GM19397 (cell line): ENCODE data around the gene GSTA4.
"Not testable (repeated sequence)": the region's sequence is repeated elsewhere in the genome, so short reads cannot be mapped to it uniquely, and the experiment has no call there.

ENCODE experiments used
- ATAC-seq: cut with Tn5 transposase; IDR thresholded peaks from one replicate; pipeline ENCODE4 v1.9.1; 2021; ENCODE audit warnings: mild to moderate bottlenecking, moderate library complexity; ENCODE audit not compliant: unreplicated experiment

The GSTA4 gene

DNA sequence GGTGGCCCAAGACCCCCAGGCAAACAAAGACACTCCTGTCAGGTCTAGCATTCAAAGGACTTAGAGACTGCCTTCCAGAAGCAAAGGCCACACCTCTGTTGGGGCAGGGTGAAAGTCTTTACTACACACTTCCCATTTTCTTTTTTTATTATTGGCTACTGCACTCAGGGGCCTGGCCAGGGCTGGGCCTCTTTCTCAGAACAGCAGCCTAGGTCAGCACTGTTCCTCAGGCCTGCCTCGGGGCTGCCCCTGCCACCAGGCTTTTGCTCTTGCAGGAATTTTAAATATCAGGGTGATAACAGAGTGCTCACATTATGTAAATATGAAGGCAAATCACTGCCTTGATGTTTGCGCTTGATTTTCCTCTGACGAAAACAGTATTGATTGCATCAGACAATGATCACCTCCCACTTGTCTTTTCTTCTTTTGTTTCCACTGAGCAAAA, 18.5 kb downstream of the GSTA4 start:
- no peak for ATAC-seq

DNA sequence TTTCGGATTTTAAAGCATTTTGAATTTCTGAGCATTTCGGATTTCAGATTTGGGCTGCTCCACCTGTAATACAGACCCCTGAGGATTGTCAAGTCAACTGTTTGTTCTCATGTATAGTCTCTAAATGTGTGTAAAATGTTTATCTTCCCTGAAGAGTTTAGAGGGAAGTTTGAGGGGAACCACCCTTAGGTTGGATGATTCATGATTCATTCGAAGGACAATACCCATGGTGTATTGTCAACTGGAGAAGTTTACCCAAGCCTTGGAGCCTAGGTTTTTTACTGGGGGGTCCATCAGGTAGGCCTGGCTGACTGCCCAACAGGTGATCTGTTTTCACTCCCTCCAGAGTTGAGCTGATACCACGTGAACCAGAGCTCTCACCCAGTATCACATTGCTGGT, 18.9 kb downstream of the GSTA4 start:
- no peak for ATAC-seq

DNA sequence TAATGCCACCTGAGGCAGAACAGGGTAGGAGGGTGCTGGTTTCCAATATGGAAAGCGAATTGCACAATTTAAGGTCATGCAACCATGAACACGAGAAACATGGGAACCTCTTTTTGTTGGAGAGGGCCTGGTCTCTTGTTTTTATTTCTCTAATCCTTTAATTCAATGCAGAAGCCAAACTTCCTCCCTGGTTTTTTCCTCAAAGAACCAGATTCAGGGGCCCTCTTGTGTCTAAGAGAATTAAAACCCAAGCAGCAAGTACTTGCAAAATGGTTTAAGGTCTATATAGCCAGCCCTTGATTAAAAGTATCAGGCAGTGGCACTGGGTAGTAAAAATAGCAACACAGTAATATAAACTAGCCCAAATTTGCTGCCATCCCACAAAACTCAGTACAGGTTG, 19.5 kb downstream of the GSTA4 start:
- no peak for ATAC-seq

DNA sequence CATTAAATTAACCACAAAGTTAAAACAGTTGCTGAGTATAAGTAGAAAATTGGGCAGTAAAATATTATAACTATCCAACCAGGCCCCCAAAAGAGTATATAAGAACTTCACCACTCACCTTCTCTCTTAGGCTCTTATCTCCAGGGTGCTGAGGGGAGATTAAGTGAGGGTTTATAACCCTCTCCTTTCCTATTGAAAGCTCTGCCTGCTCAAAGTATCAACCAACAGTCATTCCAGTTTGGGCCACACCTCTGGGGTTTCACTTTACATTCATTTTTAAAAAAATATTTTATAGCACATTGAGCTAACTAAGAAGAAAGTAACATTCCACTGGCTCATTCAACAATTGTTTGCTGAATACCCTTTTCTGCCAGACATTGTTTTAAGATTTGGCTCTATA, 22.1 kb downstream of the GSTA4 start:
- ATAC-seq = no peak

DNA sequence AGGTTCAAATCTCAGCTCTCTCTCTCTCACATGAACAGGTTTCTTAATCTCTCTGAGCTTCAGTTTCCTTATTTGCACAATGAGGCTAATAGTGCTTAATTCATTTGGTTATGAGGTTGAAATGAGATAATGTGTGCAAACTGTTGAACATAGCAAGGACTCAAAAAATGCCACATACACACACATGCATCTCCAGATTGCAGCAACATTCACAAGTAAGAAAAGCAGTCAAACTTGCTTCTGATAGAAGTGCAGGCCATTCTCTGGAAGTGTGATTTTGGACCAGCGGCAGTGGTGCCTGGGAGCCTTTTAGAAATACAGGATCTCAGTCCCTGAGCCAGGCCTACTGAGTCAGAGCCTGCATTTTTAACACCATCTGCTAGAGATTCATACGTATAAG, 25.7 kb downstream of the GSTA4 start:
- no peak for ATAC-seq

DNA sequence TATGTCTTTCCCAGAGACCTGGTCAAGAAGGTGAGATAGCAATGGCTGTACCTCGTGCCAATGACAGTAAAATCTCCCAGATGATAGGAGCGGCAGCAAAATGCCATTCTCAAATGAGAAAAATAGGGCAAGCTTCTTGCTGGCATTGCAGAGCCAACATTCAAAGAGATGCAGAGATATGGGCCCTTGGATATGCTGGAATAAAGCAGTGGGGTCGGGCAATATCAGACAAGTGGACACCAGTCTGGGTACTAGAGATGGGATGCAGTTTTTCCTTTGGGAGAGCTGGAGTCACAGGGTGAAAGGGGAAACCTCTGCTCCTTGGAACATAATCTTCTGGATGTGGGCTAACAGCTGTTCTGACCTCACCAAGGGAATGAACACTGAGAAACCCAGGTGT, 29.0 kb downstream of the GSTA4 start:
- ATAC-seq = no peak

DNA sequence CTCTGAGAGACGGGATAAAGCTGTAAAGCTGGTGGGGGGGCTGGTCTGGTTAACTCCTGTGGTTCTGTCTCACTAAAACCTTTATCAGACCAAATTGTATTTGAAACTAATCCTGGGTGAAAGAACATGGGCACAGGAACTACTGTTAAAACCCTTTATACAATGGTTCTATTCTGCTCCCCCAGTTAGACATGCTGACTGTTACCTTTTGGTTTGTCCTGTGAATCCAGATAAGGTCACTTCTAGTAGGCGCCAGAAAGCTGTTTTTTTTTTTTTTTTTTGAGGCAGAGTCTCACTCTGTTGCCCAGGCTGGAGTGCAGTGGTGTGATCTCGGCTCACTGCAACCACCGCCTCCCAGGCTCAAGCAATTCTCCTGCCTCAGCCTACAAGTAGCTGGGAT, 29.7 kb downstream of the GSTA4 start:
- ATAC-seq = no peak

DNA sequence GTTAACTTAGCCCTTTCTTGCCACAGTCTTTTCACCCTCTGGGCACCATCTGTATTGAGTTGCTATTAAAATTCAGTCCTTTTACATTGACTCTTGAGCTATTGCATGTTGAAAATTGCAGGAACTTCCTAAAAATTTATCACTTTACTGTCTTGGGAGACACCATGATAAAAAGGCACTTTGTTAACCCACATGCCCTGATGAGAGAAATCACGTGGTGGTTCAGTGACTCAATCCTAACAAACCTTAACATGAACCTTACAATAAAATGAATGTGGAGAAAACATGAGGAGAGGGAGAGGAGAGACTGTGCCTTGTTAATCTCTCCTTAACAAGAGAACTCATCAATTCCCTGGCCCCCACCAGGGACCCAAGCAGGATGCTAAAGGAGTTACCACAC, 30.8 kb downstream of the GSTA4 start:
- no peak for ATAC-seq

DNA sequence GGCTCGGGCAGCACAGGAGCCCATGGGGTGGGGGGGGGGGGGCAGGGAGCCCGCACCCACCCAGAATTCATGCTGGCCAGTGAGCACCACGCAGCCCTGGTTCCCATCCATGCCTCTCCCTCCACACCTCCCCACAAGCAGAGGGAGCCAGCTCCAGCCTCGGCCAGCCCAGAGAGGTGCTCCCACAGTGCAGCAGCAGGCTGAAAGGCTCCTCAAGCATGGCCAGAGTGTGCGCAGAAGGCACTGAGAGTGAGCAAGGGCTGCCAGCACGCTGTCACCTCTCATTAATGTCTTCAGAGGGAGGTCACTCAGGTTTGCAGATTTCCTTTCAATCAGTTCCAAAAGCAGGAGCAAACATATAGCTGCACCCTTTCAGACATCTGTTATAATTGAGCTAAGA, 32.4 kb downstream of the GSTA4 start:
- ATAC-seq = no peak

DNA sequence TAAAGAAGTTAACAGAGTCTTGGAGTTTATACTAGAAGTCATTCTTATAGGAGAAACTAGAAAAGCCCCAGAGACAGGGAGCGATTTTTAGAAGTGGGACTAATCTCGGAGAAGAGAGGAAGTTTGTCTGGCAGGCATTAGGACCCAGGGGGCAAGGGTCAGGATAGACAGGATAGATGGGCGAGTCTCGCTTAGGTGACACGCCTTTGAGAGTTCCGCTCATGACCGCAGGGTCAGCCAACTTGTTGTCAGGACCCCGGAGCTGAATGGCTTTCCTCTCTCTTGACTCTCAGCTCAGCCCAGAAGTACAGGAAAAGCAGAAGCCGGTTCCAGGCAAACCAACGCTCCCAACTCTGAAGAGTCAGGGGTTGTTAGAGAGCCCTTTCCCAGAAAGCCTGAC, 34.1 kb downstream of the GSTA4 start:
- ATAC-seq = not testable (repeated sequence)

DNA sequence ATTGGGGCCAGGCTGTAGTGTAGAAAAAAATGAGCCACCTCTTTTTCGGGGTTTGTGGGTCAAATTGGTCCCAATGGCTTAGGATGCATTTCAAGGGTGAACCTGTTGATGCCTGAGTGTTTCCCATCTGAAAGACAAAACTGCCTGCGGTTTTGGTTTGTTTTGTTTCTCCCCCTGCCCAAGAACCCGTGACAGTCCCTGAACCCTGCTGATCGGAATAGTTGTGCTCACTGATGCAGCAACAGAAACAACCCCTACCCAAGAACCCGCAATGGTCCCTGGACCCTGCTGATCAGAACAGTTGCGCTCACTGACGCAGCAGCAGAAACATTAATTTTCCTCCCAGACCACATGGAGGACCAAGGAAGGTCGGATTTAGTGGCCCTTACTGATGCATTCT, 34.9 kb downstream of the GSTA4 start:
- ATAC-seq = not testable (repeated sequence)

DNA sequence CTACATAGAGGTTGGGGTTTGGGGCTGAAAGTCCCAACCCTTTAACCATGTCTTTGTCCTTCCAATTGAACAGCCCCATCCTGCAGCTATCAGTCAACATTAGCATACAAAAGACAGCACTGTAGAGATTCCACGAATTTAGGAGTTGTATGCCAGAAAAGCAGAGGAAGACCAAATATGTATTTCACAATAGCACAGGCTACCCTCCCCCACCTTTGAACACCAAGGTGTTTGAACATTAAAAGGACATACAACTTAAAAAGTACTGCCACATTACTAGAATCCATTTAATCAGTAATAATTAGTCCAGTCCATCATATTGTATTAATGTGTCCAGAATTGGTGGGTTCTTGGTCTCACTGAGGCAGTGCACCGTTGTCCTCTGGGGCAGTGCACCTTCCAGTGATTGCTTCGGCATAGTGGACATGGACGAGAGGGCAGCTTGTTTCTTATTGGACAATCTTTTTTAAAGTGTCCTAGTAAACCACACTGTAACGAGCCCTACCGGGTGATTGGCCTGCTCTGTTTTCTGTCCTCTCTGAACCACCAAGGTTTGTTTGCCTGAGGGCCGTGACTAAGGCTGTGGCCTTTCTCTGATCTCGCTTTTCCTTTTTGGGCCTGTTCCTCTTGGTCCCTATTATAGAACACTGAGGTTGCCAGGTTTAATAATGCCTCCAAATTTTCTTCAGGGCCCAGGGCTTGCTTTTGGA, 36.4 kb downstream of the GSTA4 start:
- no peak for ATAC-seq

DNA sequence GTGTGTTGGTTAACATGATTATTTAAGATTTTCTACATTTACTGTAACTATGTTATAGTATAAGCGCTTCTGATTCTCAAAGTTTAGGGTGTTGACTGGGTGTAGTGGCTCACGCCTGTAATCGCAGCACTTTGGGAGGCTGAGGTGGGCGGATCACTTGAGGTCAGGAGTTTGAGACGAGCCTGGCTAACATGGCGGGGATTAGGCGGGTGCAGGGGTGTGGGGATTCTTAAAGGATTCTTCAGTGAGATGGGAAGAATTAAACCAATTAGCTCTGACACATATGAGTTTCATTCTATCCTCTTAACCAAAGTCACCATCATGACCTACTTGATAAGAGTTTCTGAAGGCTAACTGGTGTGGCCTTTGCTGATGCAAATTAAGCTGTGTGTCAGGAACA, 39.2 kb downstream of the GSTA4 start:
- no peak for ATAC-seq

DNA sequence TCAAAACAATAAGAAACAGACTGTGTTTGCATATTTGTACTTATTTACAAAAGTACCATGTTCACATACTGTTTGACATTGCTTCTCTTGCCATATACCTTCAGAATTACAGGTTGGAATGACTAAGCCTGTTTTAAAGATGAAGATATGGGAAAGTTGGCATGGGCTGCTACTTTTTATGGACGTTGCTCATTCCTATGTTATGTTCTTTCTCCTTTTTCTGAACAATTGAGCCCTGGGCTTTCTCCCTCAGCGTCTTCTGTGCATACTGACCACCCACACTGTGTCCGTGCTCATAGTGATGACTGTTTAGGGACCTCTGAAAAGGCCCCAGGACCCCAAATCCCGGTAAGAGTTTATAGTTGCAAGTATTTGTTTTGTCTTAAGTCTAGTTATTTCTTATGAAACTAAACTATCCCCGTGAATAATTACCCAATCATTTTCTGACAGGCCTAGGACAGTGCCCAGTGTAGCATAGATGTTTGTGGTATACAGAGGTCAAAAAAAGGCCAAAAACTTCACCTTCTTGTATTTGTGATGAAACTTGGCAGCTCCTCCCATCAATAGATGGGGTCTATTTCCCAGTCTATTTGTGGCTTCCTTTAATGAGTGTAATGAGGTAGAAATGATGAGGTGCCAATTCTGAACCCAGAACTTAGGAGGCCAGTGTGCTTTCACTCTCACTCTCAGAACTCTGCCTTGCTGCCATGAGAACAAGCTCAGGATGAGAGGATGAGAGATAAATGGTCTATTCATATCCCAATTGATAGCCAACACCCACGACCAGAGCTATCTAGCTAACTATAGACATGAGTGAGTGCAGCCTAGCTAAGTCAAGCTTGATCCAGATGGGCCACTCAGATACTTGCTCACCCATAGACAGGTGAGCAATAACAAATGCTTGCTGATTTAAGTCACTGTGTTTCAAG, 40.9 kb downstream of the GSTA4 start:
- no peak for ATAC-seq

DNA sequence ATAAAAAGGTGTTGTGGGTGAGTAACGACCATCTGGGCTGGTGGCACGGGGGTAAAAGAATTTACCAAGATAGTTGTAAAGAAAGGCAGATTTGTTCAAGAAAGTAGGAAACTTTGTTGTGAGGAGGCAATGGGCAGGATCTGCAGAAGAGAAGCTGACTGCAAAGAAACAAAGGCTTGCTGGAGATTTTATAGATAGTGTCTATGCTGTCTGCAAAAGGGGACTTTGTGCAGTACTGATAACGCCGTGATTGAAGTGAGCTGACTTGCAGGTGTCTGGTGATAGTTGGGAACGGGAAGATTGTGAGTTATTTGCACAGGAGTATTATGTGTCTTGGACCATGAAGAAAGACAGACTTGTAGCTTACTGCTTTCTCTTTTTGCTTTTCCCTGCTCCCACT, 48.8 kb downstream of the GSTA4 start:
- ATAC-seq = no peak

DNA sequence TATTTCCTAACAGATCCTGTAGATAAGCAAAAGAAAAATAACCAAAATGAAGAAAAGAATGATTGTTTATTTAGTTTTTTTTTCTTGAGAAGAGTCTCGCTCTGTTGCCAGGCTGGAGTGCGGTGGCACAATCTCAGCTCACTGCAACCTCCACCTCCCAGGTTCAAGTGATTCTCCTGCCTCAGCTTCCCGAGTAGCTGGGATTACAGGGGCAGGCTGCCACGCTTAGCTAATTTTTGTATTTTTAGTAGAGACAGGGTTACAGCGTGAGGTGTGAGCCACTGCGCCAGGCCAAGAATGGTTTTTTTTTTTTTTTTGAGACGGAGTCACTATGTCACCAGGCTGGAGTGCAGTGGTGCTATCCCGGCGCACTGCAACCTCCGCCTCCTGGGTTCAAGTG, 52.3 kb downstream of the GSTA4 start:
- not testable (repeated sequence) for ATAC-seq

DNA sequence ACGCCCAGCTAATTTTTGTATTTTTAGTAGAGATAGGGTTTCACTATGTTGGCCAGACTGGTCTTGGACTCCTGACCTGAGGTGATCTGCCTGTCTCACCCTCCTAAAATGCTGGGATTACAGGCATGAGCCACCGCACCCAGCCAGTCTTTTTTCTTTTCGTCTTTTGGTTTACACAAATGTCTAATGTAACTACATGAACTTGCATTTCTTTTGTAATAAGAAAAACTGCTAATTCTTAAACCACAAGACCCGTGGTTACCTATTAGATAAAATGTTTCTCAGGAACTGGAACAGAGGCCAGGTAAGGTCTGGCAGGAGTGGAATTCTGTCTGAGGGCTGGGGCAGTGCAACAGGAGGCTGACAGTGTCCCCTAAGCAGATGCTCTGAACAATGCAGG, 52.9 kb downstream of the GSTA4 start:
- ATAC-seq = no peak

DNA sequence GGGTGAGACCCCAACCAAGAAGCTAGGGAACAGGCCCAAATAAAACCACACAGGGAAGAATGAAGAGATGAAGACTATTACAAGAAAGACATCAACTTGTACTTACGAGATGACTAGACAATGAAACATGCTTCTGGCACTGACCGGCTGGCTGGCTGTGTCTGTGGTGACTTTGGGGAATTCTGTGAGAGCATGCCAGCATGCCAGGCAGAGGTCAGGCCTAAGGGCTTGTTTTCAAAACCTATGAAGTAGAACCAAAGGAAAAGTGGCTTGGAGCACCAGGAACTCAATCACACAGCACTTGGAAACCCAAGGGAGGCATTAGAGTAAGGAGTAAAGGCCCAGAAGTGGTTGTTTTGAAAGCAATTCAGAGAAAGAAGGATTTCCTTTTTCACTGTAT, 57.2 kb downstream of the GSTA4 start:
- ATAC-seq = no peak

DNA sequence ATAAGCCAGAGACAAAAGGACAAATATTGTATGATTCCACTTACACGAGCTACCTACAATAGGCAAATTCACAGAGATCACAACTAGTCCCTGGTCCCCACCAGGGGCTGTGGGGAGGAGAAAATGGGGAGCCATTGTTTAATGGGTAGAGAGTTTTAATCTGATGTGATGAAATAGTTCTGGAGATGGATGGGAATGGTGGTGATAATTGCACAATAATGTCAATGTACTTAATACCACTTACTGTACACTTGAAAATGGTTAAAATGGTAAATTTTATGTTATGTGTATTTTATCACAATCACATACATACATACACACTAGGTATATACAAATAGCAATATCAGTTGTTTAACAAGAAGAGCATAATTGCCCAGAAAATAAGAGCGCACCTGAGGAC, 61.3 kb downstream of the GSTA4 start:
- no peak for ATAC-seq

DNA sequence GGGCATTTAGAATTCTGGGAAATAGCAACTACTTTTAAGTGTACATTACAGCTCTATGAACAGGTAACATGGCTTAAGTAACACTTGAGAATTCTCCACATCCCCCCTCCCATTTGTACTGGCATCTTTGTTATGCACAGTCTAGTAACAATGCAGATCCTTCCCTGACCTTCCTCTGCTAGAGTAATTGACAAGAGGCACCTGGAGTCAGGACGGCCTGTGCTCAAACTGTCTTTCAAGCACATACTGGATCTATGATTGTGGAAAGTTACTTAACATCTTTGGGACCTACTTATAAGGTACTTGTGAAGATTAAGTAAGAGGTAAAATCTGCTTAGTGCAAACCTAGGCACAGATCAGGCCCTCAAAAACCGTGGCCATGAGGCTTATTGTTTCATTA, 63.7 kb downstream of the GSTA4 start:
- no peak for ATAC-seq

DNA sequence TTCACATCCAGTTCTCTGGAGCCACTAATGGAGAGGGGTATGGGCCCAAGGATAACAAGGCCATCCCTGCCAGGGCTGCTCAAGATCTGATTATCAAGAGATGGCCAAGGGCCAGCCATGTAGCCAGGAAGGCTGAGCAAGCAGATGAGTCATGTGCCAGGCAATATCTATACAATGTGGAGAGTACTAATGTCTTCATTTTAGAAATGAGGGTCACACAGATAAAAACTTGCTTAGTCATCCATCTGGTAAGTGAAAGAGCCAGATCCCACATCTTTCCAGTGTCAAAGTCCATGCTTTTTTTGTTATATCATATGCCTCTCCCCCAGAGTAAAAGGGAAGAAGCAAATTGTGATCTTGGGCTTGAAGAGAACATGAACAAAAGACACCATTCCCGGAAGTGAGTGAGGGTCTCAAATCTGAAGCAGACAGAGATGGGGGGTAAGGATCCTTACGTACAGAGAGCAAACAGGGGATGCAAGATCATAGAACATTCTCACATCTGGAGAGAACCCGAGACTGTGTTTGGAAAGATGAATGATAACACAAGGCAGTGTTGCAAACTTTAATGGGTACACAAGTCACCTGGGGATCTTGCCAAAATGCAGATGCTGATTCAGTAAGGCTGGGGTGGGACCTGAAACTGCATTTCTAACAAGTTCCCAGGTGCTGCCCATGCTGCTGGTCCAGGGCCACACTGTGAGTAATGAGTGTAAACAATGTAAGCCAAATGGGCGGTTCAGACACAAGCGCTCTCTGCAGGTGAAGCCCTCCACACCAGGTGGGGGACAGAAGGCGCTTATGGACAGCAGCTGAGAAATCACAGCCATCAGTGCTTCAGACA, 65.5 kb downstream of the GSTA4 start:
- no peak for ATAC-seq
